ENCODE measurements around the gene CUEDC1.

DNA sequence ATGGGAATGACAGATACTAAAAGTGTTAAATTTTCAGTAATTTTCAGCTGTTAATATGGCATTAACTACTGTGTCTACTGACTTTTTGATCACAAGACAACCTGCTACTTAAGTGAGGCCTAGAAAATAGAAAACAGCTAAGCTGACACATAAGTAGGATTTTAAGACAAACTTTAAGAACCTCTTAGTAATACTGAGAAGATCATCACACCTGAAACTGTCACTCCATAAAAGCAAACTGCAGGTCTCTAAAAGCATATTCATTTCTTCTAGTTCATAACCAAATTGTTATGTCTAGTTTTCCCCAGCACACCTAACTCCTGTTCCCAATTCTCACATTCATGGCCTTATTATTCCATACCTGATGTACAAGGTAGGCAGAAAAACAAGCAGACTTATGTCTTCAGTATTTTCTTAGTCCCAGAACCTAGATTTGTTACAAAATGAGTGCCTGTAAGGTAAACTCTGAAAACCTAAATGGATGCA, 43.8 kb upstream of the CUEDC1 start:
- no peak for TF ChIP-seq POLR2A (IDR thresholded peaks at IDR 0.05; ENCODE audit: low read length)
- no peak for TF ChIP-seq GATA1 (IDR thresholded peaks at IDR 0.05; ENCODE audit: low read depth, low read length)
